Activated CD8-positive, alpha-beta memory T cell treated with anti-CD3 and anti-CD28 coated beads, Interleukin-2, amount 10 ng/mL, durations not matched to agents 7 days and 5 days (primary cell): Measurements from ENCODE around the gene KRT15. TPM values are rescaled to one million over a fixed set of nuclear protein-coding genes. Genes with fewer than 3 reads are reported as not detected.

Source experiments
- ATAC-seq: fragments of 150-1000 bp; cut with Tn5 transposase; one replicate; pipeline ENCODE4 v1.10.0; 2021; ENCODE audit warnings: moderate library complexity
- CTCF ChIA-PET: fragments of 350-600 bp; sonication (Branson Sonifier 250); formaldehyde crosslinking; loops from one replicate; lab custom pipeline; 2021; ENCODE audit warnings: antibody characterized with exemption; lab: Charles Lee
- DNase-seq: peaks from one replicate; pipeline ENCODE4 v3.0.0-alpha.2; 2020
- H3K27ac Mint-ChIP-seq: one replicate; pipeline ENCODE4 v1.8.0; 2021; ENCODE audit warnings: mild to moderate bottlenecking, mixed read lengths
- H3K27me3 Mint-ChIP-seq: one replicate; pipeline ENCODE4 v1.8.0; 2021; ENCODE audit warnings: mixed read lengths
- H3K36me3 Mint-ChIP-seq: one replicate; pipeline ENCODE4 v1.8.0; 2021; ENCODE audit warnings: mild to moderate bottlenecking, mixed read lengths
- H3K4me1 Mint-ChIP-seq: one replicate; pipeline ENCODE4 v1.8.0; 2021; ENCODE audit warnings: mixed read lengths
- H3K4me3 Mint-ChIP-seq: one replicate; pipeline ENCODE4 v1.8.0; 2021; ENCODE audit warnings: mild to moderate bottlenecking, moderate library complexity, mixed read lengths
- H3K9me3 Mint-ChIP-seq: one replicate; pipeline ENCODE4 v1.8.0; 2022; ENCODE audit warnings: low read depth, mixed read lengths
- total RNA-seq, 2 experiments: library from RNA; stranded (reverse); gene quantifications; one replicate each; pipeline ENCODE4 v1.2.3, GENCODE V29; 2021

The KRT15 gene
- total RNA-seq: not detected

- Mint-ChIP-seq H3K27ac (no peak within 1 kb of the TSS), H3K36me3 (no peaks in the 10 kb centered on the region), H3K27me3 (no peaks in the 10 kb centered on the region), H3K9me3 (no peaks in the 10 kb centered on the region), H3K4me1 (no peaks in the 10 kb centered on the region), H3K4me3 (no peak within 1 kb of the TSS)
- ATAC-seq (no peak), DNase-seq (no peak)
- CTCF ChIA-PET: interaction anchor here (1.0 to 2.2 kb wide), 2 partner anchors 30 to 130 kb away, joined by 3 to 4 read pairs; no protein-coding TSS in a partner anchor
Measured at GRCh38 chr17:41518789-41519449, at the start of gene KRT15. Gene KRT15 (minus strand): TSS chr17:41518890. CDS start chr17:41518827, 63 bp downstream.

- no peak overlapping the region for H3K4me3 Mint-ChIP-seq
- H3K4me1 Mint-ChIP-seq: peaks cover 5% of the 10 kb centered on the region
- ATAC-seq: no peak
- peaks cover 16% of the 10 kb centered on the region for H3K9me3 Mint-ChIP-seq
- CTCF ChIA-PET: interaction anchor here (0.9 to 2.0 kb wide), 2 partner anchors 17 to 96 kb away, joined by 5 to 13 read pairs; no protein-coding TSS in a partner anchor
- no peak for DNase-seq
- peak overlapping the region; percentile 76 for H3K27ac Mint-ChIP-seq
- peaks cover 4% of the 10 kb centered on the region for H3K36me3 Mint-ChIP-seq
- peaks cover 35% of the 10 kb centered on the region for H3K27me3 Mint-ChIP-seq
Measured at GRCh38 chr17:41567317-41567716, 48.6 kb upstream of the KRT15 start.

DNA sequence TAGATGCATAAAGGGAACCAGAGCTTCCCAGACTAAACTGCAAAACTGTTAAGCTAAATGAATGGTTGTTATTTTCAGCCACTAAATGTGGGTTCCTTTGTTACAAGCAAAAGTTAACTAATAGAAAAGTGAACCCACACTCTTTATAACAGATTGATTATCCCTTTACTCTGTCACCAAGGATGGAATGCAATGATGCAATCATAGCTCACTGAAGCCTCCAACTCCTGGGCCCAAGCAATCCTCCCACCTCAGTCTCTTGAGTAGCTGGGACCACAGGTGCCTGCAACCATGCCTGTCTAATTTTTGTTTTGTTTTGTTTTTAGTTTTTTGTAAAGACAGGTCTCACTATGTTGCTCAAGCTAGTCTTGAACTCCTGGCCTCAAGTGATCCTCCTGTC lies 46.6 kb upstream of the KRT15 start:
- Mint-ChIP-seq H3K27me3 (peaks cover 37% of the 10 kb centered on the region), H3K4me3 (no peak overlapping the region), H3K4me1 (peaks cover 5% of the 10 kb centered on the region), H3K9me3 (peaks cover 16% of the 10 kb centered on the region), H3K36me3 (peaks cover 4% of the 10 kb centered on the region), H3K27ac (no peak overlapping the region)
- CTCF ChIA-PET: interaction anchor here (0.9 to 1.8 kb wide), 3 partner anchors 16 to 98 kb away, joined by 6 to 7 read pairs (median 7); no protein-coding TSS in a partner anchor
- ATAC-seq (no peak), DNase-seq (no peak)

GRCh38 chr17:41563607-41564170 lies 45.0 kb upstream of the KRT15 start:
- H3K9me3 Mint-ChIP-seq: peaks cover 12% of the 10 kb centered on the region
- peaks cover 43% of the 10 kb centered on the region for H3K27me3 Mint-ChIP-seq
- CTCF ChIA-PET: interaction anchor here (0.9 to 1.6 kb wide), 3 partner anchors 13 to 16 kb away, joined by 3 to 5 read pairs (median 4); no protein-coding TSS in a partner anchor
- no peak overlapping the region for H3K4me3 Mint-ChIP-seq
- peaks cover 5% of the 10 kb centered on the region for H3K4me1 Mint-ChIP-seq
- no peak overlapping the region for H3K27ac Mint-ChIP-seq
- ATAC-seq: no peak
- peaks cover 4% of the 10 kb centered on the region for H3K36me3 Mint-ChIP-seq
- no peak for DNase-seq

- Mint-ChIP-seq H3K36me3 (no peaks in the 10 kb centered on the region), H3K27me3 (peaks cover 63% of the 10 kb centered on the region), H3K4me1 (no peaks in the 10 kb centered on the region), H3K9me3 (no peaks in the 10 kb centered on the region), H3K4me3 (no peak overlapping the region), H3K27ac (no peak overlapping the region)
- CTCF ChIA-PET: interaction anchor here (5.5 kb wide), 1 partner anchor 12 kb away, joined by 48 read pairs; no protein-coding TSS in a partner anchor
- no peak for ATAC-seq
- no peak for DNase-seq
Measured at GRCh38 chr17:41561554-41561953, 42.9 kb upstream of the KRT15 start.

DNA sequence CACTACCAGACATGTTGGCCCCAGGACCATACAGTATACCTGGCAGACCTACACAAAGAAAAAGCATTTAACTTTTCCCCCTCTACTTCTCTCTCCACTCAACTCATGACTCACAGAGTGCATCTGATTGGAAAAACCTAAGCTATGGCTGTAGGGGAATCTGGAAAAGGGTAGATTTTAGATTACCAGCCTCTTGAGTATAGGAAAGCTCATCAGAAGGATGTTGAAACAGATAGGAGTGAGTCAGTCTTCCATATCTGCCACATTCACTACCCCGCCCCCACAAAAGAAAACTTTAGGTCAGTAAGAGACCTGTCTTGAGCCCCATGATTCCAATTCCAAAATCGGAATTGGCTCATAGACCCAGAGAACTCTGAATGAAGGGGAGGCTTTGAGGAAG lies 40.9 kb upstream of the KRT15 start:
- DNase-seq (no peak), ATAC-seq (no peak)
- H3K9me3 Mint-ChIP-seq: no peaks in the 10 kb centered on the region
- no peak overlapping the region for H3K4me3 Mint-ChIP-seq
- no peak overlapping the region for H3K27ac Mint-ChIP-seq
- no peaks in the 10 kb centered on the region for H3K4me1 Mint-ChIP-seq
- CTCF ChIA-PET: interaction anchor here (1.5 to 5.5 kb wide), 3 partner anchors 10 to 89 kb away, joined by 6 to 48 read pairs (median 14); no protein-coding TSS in a partner anchor
- no peaks in the 10 kb centered on the region for H3K36me3 Mint-ChIP-seq
- H3K27me3 Mint-ChIP-seq: peaks cover 72% of the 10 kb centered on the region

DNA sequence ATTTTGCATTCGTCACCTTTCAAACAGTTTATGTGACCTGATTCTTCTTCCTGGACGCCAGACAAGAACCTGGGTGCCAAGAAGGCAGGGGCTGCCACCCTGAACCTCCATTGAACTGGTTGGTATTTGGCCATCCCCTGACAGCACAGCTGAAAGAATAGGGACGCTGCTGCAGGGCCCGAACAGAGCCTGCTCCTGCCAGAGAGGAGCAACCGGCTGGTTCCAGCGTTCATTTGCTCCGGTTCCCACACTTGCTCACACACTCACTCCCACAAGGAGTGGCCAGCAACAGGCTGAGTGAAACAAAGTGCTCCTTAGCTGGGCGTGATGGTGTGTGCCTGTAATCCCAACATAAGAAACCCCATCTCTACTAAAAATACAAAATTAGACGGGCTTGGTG lies 38.2 kb upstream of the KRT15 start:
- H3K27me3 Mint-ChIP-seq: peaks cover 62% of the 10 kb centered on the region
- ATAC-seq (no peak), DNase-seq (no peak)
- H3K27ac Mint-ChIP-seq: no peak overlapping the region
- no peaks in the 10 kb centered on the region for H3K9me3 Mint-ChIP-seq
- CTCF ChIA-PET: interaction anchor here (2.5 to 11.0 kb wide), 3 partner anchors 8 to 108 kb away, joined by 14 to 256 read pairs (median 48); no protein-coding TSS in a partner anchor
- H3K36me3 Mint-ChIP-seq: no peaks in the 10 kb centered on the region
- H3K4me3 Mint-ChIP-seq: no peak overlapping the region
- no peaks in the 10 kb centered on the region for H3K4me1 Mint-ChIP-seq

DNA sequence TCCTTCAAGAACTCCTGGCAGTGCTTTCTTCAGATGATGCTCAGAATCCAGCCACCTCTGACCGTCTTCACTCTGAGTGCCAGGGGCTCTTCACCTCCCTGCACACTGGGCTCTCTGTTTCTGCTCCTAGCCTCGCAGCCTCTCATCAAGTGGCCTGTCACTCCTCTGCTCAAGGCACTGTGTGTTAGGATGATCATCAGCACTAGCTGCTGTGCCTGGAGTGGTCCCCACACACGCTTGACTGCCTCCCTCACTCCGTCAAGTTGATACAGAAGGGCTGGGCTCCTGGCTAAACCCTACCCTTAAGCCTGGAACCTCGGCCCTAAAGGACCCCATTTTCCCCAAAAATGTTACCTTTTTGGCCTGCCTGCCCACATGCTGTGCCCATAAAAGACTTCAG lies 37.6 kb upstream of the KRT15 start:
- DNase-seq: no peak
- Mint-ChIP-seq H3K9me3 (no peaks in the 10 kb centered on the region), H3K27me3 (peaks cover 59% of the 10 kb centered on the region), H3K4me1 (no peaks in the 10 kb centered on the region), H3K27ac (no peak overlapping the region), H3K4me3 (no peak overlapping the region), H3K36me3 (no peaks in the 10 kb centered on the region)
- CTCF ChIA-PET: interaction anchor here (11.0 kb wide), 1 partner anchor 109 kb away, joined by 256 read pairs; no protein-coding TSS in a partner anchor
- no peak for ATAC-seq

- Mint-ChIP-seq H3K4me3 (no peak overlapping the region), H3K27me3 (peaks cover 53% of the 10 kb centered on the region), H3K4me1 (no peaks in the 10 kb centered on the region), H3K27ac (no peak overlapping the region), H3K36me3 (no peaks in the 10 kb centered on the region), H3K9me3 (no peaks in the 10 kb centered on the region)
- CTCF ChIA-PET: interaction anchor here (0.6 to 11.0 kb wide), 3 partner anchors 24 to 110 kb away, joined by 3 to 256 read pairs (median 236); no protein-coding TSS in a partner anchor
- no peak for DNase-seq
- no peak for ATAC-seq
Measured at GRCh38 chr17:41555105-41555887, 36.6 kb upstream of the KRT15 start.

DNA sequence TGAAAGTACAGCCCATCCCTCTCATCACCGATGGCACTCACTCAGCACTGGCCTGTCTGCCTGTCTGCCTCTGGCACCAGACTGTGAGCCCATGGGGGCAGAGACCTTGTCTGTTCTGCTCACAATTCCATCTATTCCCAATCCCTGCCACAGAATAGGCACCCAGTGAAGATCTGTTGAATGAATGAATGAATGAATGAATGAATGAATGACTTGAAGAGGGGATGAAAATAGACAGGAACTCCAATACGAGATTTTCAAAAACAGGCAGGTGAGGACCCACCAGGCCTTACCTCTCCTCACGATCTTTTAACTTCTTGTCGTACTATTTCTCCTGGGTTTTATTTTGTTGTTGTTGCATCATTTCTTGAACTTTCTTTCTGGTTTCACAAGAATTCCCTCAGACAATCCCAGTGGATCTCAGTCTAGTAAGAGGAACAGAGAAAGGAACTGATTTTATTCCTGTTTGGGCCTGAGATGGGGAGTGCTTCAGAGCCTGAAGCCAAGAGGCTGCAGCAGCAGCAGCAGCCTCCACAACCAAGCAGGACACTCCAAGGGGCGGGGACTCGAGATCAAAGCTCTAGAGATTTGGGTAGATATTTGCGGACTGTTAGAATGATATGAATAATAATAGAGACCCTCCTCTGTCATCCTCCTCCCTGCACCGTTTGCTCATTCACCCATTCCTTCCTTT lies 35.4 kb upstream of the KRT15 start:
- H3K9me3 Mint-ChIP-seq: no peaks in the 10 kb centered on the region
- CTCF ChIA-PET: interaction anchor here (0.6 to 11.0 kb wide), 3 partner anchors 93 to 285 kb away, joined by 3 to 256 read pairs (median 236); no protein-coding TSS in a partner anchor

GRCh38 chr17:41553176-41553575 lies 34.5 kb upstream of the KRT15 start:
- Mint-ChIP-seq H3K36me3 (no peaks in the 10 kb centered on the region), H3K9me3 (no peaks in the 10 kb centered on the region), H3K4me1 (peaks cover 10% of the 10 kb centered on the region), H3K4me3 (no peak overlapping the region), H3K27ac (no peak overlapping the region), H3K27me3 (peaks cover 36% of the 10 kb centered on the region)
- CTCF ChIA-PET: interaction anchor here (9.5 to 11.0 kb wide), 2 partner anchors 94 to 112 kb away, joined by 236 to 256 read pairs; no protein-coding TSS in a partner anchor
- no peak for DNase-seq
- no peak for ATAC-seq

More for the DNA sequence above, 35.4 kb upstream of the KRT15 start:
- Mint-ChIP-seq H3K36me3 (no peaks in the 10 kb centered on the region), H3K27ac (no peak overlapping the region), H3K27me3 (peaks cover 42% of the 10 kb centered on the region), H3K4me1 (peaks cover 4% of the 10 kb centered on the region), H3K4me3 (no peak overlapping the region)
- no peak for ATAC-seq
- DNase-seq: no peak

- CTCF ChIA-PET: interaction anchor here (9.5 to 11.0 kb wide), 2 partner anchors 95 to 112 kb away, joined by 236 to 256 read pairs; no protein-coding TSS in a partner anchor
- H3K4me3 Mint-ChIP-seq: no peak overlapping the region
- H3K36me3 Mint-ChIP-seq: no peaks in the 10 kb centered on the region
- H3K4me1 Mint-ChIP-seq: peaks cover 17% of the 10 kb centered on the region
- H3K27me3 Mint-ChIP-seq: peaks cover 29% of the 10 kb centered on the region
- no peak for ATAC-seq
- H3K9me3 Mint-ChIP-seq: no peaks in the 10 kb centered on the region
- DNase-seq: no peak
- no peak overlapping the region for H3K27ac Mint-ChIP-seq
Measured at GRCh38 chr17:41552455-41552854, 33.8 kb upstream of the KRT15 start.
